Fibroblast of lung (primary cell): ENCODE results near the gene CAPZB. TPM values are rescaled to one million over a fixed set of nuclear protein-coding genes. Genes with fewer than 3 reads are reported as not detected.

ENCODE experiments used
- DNase-seq, 2 donors: peaks; one replicate each; pipeline versions ENCODE4 v3.0.0 to v3.0.0-alpha.2; 2010; ENCODE audit warnings: low read depth in 2 of 2
- H2AFZ ChIP-seq: 2 replicates; pipeline ENCODE4 v1.5.1; 2012; ENCODE audit warnings: low read length, control low read depth, inconsistent platforms
- H3K27ac ChIP-seq: 2 replicates; pipeline ENCODE4 v1.5.1; 2011; ENCODE audit warnings: low read length, control low read depth; ENCODE audit not compliant: insufficient read depth
- H3K27me3 ChIP-seq: 2 replicates; pipeline ENCODE4 v1.5.1; 2011; ENCODE audit warnings: mild to moderate bottlenecking, low read length; ENCODE audit not compliant: control insufficient read depth, insufficient read depth
- H3K36me3 ChIP-seq: 2 replicates; pipeline ENCODE4 v1.5.1; 2011; ENCODE audit warnings: low read length; ENCODE audit not compliant: control insufficient read depth, insufficient read depth
- H3K4me1 ChIP-seq: 2 replicates; pipeline ENCODE4 v1.5.1; 2011; ENCODE audit warnings: low read length; ENCODE audit not compliant: control insufficient read depth, insufficient read depth; ENCODE audit errors: extremely low read depth
- H3K4me2 ChIP-seq: 2 replicates; pipeline ENCODE4 v1.5.1; 2011; ENCODE audit warnings: low read length, control low read depth; ENCODE audit not compliant: insufficient read depth; ENCODE audit errors: extremely low read depth
- H3K4me3 ChIP-seq, 4 experiments: fragments of 200-600 bp in 1 of 4; sonication (generic) in 1 of 4; replicated peaks in 1 of 4; 2 replicates each; pipeline ENCODE4 v1.5.1; 2011 to 2016; ENCODE audit warnings: low read length in 4 of 4, low read depth in 3 of 4, mild to moderate bottlenecking in 3 of 4, control low read depth in 2 of 4, inconsistent platforms in 1 of 4, mixed read lengths in 1 of 4; ENCODE audit not compliant: insufficient read depth in 1 of 4; ENCODE audit errors: control extremely low read depth in 1 of 4
- H3K79me2 ChIP-seq: 2 replicates; pipeline ENCODE4 v1.5.1; 2012; ENCODE audit warnings: mild to moderate bottlenecking, low read length, inconsistent platforms; ENCODE audit not compliant: control insufficient read depth, insufficient read depth
- H3K9ac ChIP-seq: 2 replicates; pipeline ENCODE4 v1.5.1; 2011; ENCODE audit warnings: mild to moderate bottlenecking, low read length, control low read depth; ENCODE audit not compliant: insufficient read depth
- H3K9me3 ChIP-seq: 2 replicates; pipeline ENCODE4 v1.5.1; 2012; ENCODE audit warnings: low read depth, low read length; ENCODE audit not compliant: control insufficient read depth, insufficient read depth
- H4K20me1 ChIP-seq: 2 replicates; pipeline ENCODE4 v1.5.1; 2011; ENCODE audit warnings: low read length; ENCODE audit not compliant: control insufficient read depth, insufficient read depth; ENCODE audit errors: extremely low read depth
- EZH2 ChIP-seq: IDR thresholded peaks from 2 replicates; pipeline ENCODE4 v1.5.1; 2012; ENCODE audit warnings: low read length, control low read depth, mild to moderate bottlenecking; ENCODE audit errors: missing control alignments
- polyA plus RNA-seq, 2 donors: library from polyadenylated mRNA; depleted of rRNA in 1 of 2; stranded (reverse) in 1 of 2; unstranded in 1 of 2; fragments of >200 nt; gene quantifications; 2 replicates each; pipeline ENCODE4 v1.2.1, GENCODE V29; 2011 to 2012; ENCODE audit warnings: missing spikeins in 1 of 2
- total RNA-seq: library from RNA; depleted of rRNA; stranded (reverse); fragments of >200 nt; gene quantifications from 2 replicates; pipeline ENCODE4 v1.2.1, GENCODE V29; 2014
- TF ChIP-seq, protein P1 (sequence below), 2 donors: IDR thresholded peaks in 1 of 2; conservative IDR thresholded peaks in 1 of 2; 1 replicate in 1 of 2; 2 replicates in 1 of 2; pipeline ENCODE4 v1.5.1; 2011 to 2012; ENCODE audit warnings: low read length in 2 of 2, control low read depth in 1 of 2, inconsistent platforms in 1 of 2, low read depth in 1 of 2, mild to moderate bottlenecking in 1 of 2

Gene CAPZB
- total and polyA plus RNA-seq, 2 donors (not counting 1 experiment from before 2014, with no cell fraction given): 104 to 495 TPM

GRCh38 chr1:19329611-19330010 is 155.7 kb downstream of the CAPZB start:
- no peak overlapping the region for H2AFZ ChIP-seq
- H4K20me1 ChIP-seq: no peaks in the 10 kb centered on the region
- no peaks in the 10 kb centered on the region for H3K79me2 ChIP-seq
- DNase-seq: no peak
- no peak for TF ChIP-seq EZH2
- TF ChIP-seq, protein P1, sequence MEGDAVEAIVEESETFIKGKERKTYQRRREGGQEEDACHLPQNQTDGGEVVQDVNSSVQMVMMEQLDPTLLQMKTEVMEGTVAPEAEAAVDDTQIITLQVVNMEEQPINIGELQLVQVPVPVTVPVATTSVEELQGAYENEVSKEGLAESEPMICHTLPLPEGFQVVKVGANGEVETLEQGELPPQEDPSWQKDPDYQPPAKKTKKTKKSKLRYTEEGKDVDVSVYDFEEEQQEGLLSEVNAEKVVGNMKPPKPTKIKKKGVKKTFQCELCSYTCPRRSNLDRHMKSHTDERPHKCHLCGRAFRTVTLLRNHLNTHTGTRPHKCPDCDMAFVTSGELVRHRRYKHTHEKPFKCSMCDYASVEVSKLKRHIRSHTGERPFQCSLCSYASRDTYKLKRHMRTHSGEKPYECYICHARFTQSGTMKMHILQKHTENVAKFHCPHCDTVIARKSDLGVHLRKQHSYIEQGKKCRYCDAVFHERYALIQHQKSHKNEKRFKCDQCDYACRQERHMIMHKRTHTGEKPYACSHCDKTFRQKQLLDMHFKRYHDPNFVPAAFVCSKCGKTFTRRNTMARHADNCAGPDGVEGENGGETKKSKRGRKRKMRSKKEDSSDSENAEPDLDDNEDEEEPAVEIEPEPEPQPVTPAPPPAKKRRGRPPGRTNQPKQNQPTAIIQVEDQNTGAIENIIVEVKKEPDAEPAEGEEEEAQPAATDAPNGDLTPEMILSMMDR (conservative IDR thresholded peaks at IDR 0.05 in 1 of 2, IDR thresholded peaks at IDR 0.05 in 1 of 2; ENCODE audit: low read depth in 1 of 2, low read length in 2 of 2): no peak
- H3K27me3 ChIP-seq: no peaks in the 10 kb centered on the region
- no peak overlapping the region for H3K4me2 ChIP-seq
- H3K4me1 ChIP-seq: no peaks in the 10 kb centered on the region
- H3K27ac ChIP-seq: no peak overlapping the region
- no peak overlapping the region for H3K9ac ChIP-seq
- H3K4me3 ChIP-seq: no peak overlapping the region
- no peaks in the 10 kb centered on the region for H3K9me3 ChIP-seq
- peaks cover 14% of the 10 kb centered on the region for H3K36me3 ChIP-seq

GRCh38 chr1:19329188-19329587 is 156.2 kb downstream of the CAPZB start:
- no peak for DNase-seq
- no peak overlapping the region for H2AFZ ChIP-seq
- TF ChIP-seq, protein P1 (conservative IDR thresholded peaks at IDR 0.05 in 1 of 2, IDR thresholded peaks at IDR 0.05 in 1 of 2; ENCODE audit: low read depth in 1 of 2, low read length in 2 of 2): no peak
- no peak for TF ChIP-seq EZH2
- no peaks in the 10 kb centered on the region for H3K4me1 ChIP-seq
- no peaks in the 10 kb centered on the region for H3K79me2 ChIP-seq
- H3K4me2 ChIP-seq: no peak overlapping the region
- H3K27me3 ChIP-seq: no peaks in the 10 kb centered on the region
- H3K36me3 ChIP-seq: peaks cover 16% of the 10 kb centered on the region
- H3K27ac ChIP-seq: no peak overlapping the region
- no peaks in the 10 kb centered on the region for H4K20me1 ChIP-seq
- no peaks in the 10 kb centered on the region for H3K9me3 ChIP-seq
- no peak overlapping the region for H3K4me3 ChIP-seq
- H3K9ac ChIP-seq: no peak overlapping the region

- Histone ChIP-seq H2AFZ (no peak overlapping the region), H3K36me3 (peaks cover 14% of the 10 kb centered on the region), H3K27ac (no peak overlapping the region), H3K27me3 (no peaks in the 10 kb centered on the region), H4K20me1 (no peaks in the 10 kb centered on the region), H3K9me3 (no peaks in the 10 kb centered on the region), H3K4me1 (no peaks in the 10 kb centered on the region), H3K9ac (no peak overlapping the region), H3K79me2 (no peaks in the 10 kb centered on the region), H3K4me3 (no peak overlapping the region), H3K4me2 (no peak overlapping the region)
- TF ChIP-seq, protein P1 (conservative IDR thresholded peaks at IDR 0.05 in 1 of 2, IDR thresholded peaks at IDR 0.05 in 1 of 2; ENCODE audit: low read depth in 1 of 2, low read length in 2 of 2): no peak
- TF ChIP-seq EZH2: no peak
- DNase-seq: no peak
Observed at GRCh38 chr1:19328486-19328885, 156.9 kb downstream of the CAPZB start.
